ENCODE measurements around the gene LRIG2.

- TF ChIP-seq JUNB (IDR thresholded peaks at IDR 0.05; ENCODE audit: unreplicated experiment) (no peak), EZH2 (IDR thresholded peaks at IDR 0.05; ENCODE audit: low read depth, unreplicated experiment) (no peak), CTCF (conservative IDR thresholded peaks at IDR 0.05; ENCODE audit: low read depth in 2 of 2) (no peak), EZH2phosphoT487 (IDR thresholded peaks at IDR 0.05; ENCODE audit: unreplicated experiment) (no peak), REST (IDR thresholded peaks at IDR 0.05; ENCODE audit: unreplicated experiment) (no peak), STAT1 (IDR thresholded peaks at IDR 0.05; ENCODE audit: unreplicated experiment) (no peak), POLR2AphosphoS5 (IDR thresholded peaks at IDR 0.05; ENCODE audit: low read depth) (no peak)
These were observed 16.0 kb downstream of the LRIG2 start for GRCh38 chr1:113088972-113089371.
